Measurements from ENCODE around the gene NRG3.
"Not testable (repeated sequence)": the region's sequence is repeated elsewhere in the genome, so short reads cannot be mapped to it uniquely, and the experiment has no call there.

NRG3 gene

GRCh38 chr10:81961451-81962184 is 86.6 kb downstream of the NRG3 start:
- DNase-seq (ENCODE audit: low read depth) = no peak

- DNase-seq (ENCODE audit: low read depth) = no peak
Observed at GRCh38 chr10:81963606-81964005, 88.6 kb downstream of the NRG3 start.

GRCh38 chr10:81967716-81968115 is 92.7 kb downstream of the NRG3 start:
- no peak for DNase-seq (ENCODE audit: low read depth)

GRCh38 chr10:81969136-81969535 is 94.1 kb downstream of the NRG3 start:
- no peak for DNase-seq (ENCODE audit: low read depth)

GRCh38 chr10:81978238-81978637 is 103.2 kb downstream of the NRG3 start:
- no peak for DNase-seq (ENCODE audit: low read depth)

GRCh38 chr10:81981724-81982123 is 106.7 kb downstream of the NRG3 start:
- DNase-seq (ENCODE audit: low read depth) = no peak

- no peak for DNase-seq (ENCODE audit: low read depth)
Observed at GRCh38 chr10:81984428-81984827, 109.4 kb downstream of the NRG3 start.

- DNase-seq (ENCODE audit: low read depth) = no peak
Observed at GRCh38 chr10:81995254-81995653, 120.3 kb downstream of the NRG3 start.

- no peak for DNase-seq (ENCODE audit: low read depth)
Observed at GRCh38 chr10:81996927-81997326, 121.9 kb downstream of the NRG3 start.

GRCh38 chr10:82020999-82021398 is 146.0 kb downstream of the NRG3 start:
- no peak for DNase-seq (ENCODE audit: low read depth)

- DNase-seq (ENCODE audit: low read depth) = no peak
Observed at GRCh38 chr10:82027711-82028110, 152.7 kb downstream of the NRG3 start.

GRCh38 chr10:82037076-82037475 is 162.1 kb downstream of the NRG3 start:
- DNase-seq (ENCODE audit: low read depth) = no peak

GRCh38 chr10:82038587-82038986 is 163.6 kb downstream of the NRG3 start:
- DNase-seq (ENCODE audit: low read depth) = no peak

- no peak for DNase-seq (ENCODE audit: low read depth)
Observed at GRCh38 chr10:82040336-82040735, 165.3 kb downstream of the NRG3 start.

- DNase-seq (ENCODE audit: low read depth) = no peak
Observed at GRCh38 chr10:82041018-82041417, 166.0 kb downstream of the NRG3 start.

- no peak for DNase-seq (ENCODE audit: low read depth)
Observed at GRCh38 chr10:82056391-82056790, 181.4 kb downstream of the NRG3 start.

GRCh38 chr10:82067192-82067591 is 192.2 kb downstream of the NRG3 start:
- not testable (repeated sequence) for DNase-seq (ENCODE audit: low read depth)

- DNase-seq (ENCODE audit: low read depth) = no peak
Observed at GRCh38 chr10:82068501-82068900, 193.5 kb downstream of the NRG3 start.

- no peak for DNase-seq (ENCODE audit: low read depth)
Observed at GRCh38 chr10:82071231-82071630, 196.2 kb downstream of the NRG3 start.

- no peak for DNase-seq (ENCODE audit: low read depth)
Observed at GRCh38 chr10:82072124-82072523, 197.1 kb downstream of the NRG3 start.

GRCh38 chr10:82075605-82076004 is 200.6 kb downstream of the NRG3 start:
- no peak for DNase-seq (ENCODE audit: low read depth)

- DNase-seq (ENCODE audit: low read depth) = no peak
Observed at GRCh38 chr10:82084496-82084895, 209.5 kb downstream of the NRG3 start.

GRCh38 chr10:82084904-82085303 is 209.9 kb downstream of the NRG3 start:
- no peak for DNase-seq (ENCODE audit: low read depth)

- DNase-seq (ENCODE audit: low read depth) = no peak
Observed at GRCh38 chr10:82089327-82089726, 214.3 kb downstream of the NRG3 start.
